ENCODE data around the gene CBX1. TPM values are rescaled to one million over a fixed set of nuclear protein-coding genes. Genes with fewer than 3 reads are reported as not detected.
A peak's percentile ranks its signal among the peaks of the same experiment; 100 is the strongest.
"Not testable (repeated sequence)": the region's sequence is repeated elsewhere in the genome, so short reads cannot be mapped to it uniquely, and the experiment has no call there.

The CBX1 gene
- total RNA-seq, 1 donor from 2014 or later, result 210 TPM

DNA sequence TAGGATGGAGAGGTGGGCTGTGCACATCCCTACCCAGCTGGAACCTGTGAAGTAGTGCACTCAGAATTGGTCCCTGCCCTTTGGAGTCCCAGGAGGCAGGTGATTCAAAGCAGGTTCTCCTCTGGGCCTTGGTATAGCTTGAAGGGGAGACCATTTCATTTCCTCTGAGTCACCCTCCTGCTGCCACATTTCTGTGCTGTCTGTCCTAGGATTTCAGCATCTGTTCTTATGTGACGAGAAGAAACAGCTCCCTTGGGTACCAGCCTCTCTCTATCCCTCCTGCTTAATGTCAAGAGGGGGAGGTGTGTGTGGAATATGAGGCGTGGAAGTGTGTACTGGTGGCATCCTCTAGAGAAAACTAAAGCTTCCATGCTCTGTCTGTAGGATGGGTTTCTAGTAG is 58.1 kb downstream of the CBX1 start:
- no peaks in the 10 kb centered on the region for H3K36me3 Mint-ChIP-seq (ENCODE audit: low read depth)

DNA sequence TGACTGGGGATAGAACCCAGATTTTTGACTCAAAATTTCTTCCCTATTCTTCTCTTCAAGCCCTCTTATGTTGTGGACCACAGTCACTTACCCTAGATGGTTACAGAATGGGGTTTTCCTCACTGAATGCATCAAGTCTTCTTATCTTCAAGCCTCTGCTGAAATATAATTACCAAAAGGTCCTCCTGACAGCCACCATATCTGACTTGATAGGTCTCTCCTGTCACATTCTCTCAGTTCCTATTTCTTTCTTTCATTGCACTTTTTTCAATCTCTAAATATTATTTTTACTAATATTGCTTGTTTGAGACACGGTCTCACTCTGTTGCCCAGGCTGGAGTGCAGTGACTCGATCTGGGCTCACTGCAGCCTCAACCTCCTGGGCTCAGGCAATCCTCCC is 62.6 kb downstream of the CBX1 start:
- DNase-seq (ENCODE audit: low read depth, low spot score), result no peak
- H3K4me1 Mint-ChIP-seq, result peaks cover 10% of the 10 kb centered on the region
- H3K36me3 Mint-ChIP-seq (ENCODE audit: low read depth), result no peaks in the 10 kb centered on the region
- TF ChIP-seq, protein P1, sequence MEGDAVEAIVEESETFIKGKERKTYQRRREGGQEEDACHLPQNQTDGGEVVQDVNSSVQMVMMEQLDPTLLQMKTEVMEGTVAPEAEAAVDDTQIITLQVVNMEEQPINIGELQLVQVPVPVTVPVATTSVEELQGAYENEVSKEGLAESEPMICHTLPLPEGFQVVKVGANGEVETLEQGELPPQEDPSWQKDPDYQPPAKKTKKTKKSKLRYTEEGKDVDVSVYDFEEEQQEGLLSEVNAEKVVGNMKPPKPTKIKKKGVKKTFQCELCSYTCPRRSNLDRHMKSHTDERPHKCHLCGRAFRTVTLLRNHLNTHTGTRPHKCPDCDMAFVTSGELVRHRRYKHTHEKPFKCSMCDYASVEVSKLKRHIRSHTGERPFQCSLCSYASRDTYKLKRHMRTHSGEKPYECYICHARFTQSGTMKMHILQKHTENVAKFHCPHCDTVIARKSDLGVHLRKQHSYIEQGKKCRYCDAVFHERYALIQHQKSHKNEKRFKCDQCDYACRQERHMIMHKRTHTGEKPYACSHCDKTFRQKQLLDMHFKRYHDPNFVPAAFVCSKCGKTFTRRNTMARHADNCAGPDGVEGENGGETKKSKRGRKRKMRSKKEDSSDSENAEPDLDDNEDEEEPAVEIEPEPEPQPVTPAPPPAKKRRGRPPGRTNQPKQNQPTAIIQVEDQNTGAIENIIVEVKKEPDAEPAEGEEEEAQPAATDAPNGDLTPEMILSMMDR (conservative IDR thresholded peaks at IDR 0.05), result no peak
- H3K27ac Mint-ChIP-seq (ENCODE audit: unreplicated experiment), result no peak overlapping the region
- peaks cover 28% of the 10 kb centered on the region for H3K27me3 Mint-ChIP-seq (ENCODE audit: low read depth)
- no peaks in the 10 kb centered on the region for H3K9me3 Mint-ChIP-seq
- H3K4me3 Mint-ChIP-seq, result peak overlapping the region; percentile 92

More for the DNA sequence above, 58.1 kb downstream of the CBX1 start:
- peaks cover 27% of the 10 kb centered on the region for H3K4me1 Mint-ChIP-seq
- TF ChIP-seq, protein P1 (conservative IDR thresholded peaks at IDR 0.05), result no peak
- H3K27me3 Mint-ChIP-seq (ENCODE audit: low read depth), result peaks cover 13% of the 10 kb centered on the region
- no peak overlapping the region for H3K27ac Mint-ChIP-seq (ENCODE audit: unreplicated experiment)
- peak overlapping the region; percentile 66 for H3K4me3 Mint-ChIP-seq
- H3K9me3 Mint-ChIP-seq, result no peaks in the 10 kb centered on the region
- DNase-seq (ENCODE audit: low read depth, low spot score), result no peak

DNA sequence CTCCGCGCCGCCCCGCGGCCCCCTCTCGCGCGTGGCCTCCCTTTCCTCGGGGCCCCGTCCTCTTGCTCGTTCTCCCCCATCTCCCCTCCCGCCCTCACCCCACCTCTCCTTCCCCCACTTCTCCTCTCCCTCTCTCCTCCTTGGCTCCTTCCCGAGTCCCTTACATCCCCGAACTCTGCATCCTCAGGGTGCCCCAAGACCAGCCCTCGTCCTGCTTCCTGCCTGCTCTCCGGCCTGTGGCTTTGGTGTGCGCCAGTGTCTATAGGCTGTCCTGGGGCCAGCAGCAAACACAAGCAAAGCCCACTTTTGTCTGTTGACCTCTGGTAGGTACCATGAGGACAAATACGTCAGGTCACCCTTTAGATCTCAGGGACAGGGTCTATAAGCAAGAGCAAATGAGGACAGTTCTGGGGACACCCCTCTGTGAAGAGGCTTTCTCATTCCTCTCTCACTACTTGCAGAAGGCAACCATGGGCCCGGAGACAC is 63.4 kb downstream of the CBX1 start:
- Mint-ChIP-seq H3K36me3 (ENCODE audit: low read depth) (no peaks in the 10 kb centered on the region), H3K27ac (ENCODE audit: unreplicated experiment) (peak overlapping the region; percentile 13)
- TF ChIP-seq, protein P1 (conservative IDR thresholded peaks at IDR 0.05), result no peak

DNA sequence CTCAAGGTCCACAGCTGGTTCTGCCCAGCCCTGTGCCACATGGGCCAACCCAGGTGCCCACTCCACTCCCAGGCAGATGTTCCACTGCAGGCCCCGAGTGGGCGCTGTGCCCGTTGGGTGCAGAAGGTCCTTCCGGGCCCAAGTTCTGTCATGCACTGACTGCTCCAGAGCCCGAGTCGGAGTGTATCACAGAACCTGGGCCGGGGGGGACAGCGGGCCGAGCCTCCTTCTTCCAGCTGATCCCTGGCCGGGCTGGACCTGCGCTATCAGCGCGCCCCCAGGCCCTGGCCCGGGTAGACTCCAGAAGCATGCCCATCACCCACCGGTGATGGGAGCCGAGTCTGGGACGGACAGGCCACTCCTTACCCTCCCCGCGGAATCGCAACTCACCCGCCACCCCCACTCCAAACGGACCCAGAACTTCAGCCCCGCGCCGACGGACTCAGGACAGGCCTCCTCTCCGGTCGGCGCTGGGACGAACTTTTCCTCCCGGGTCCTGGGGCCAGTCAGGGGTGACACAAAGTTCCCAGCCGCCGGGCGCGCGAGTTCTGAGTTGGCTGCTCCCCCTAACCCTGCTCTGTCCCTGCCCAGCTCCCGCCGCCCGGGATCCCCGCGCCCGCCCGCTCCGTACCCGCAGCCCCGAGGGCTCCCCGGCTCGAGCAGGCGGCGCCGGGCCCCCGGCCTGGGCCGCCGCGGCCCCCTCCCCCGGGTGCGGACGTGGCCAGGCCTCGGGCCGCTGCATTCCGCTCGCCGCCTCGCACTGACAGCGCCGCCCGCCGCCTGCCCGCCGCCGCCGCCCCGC is 64.0 kb downstream of the CBX1 start, which contains the start of gene COPZ2:
COPZ2 (minus strand) TSS at position 762 of the 802 bp plus-strand sequence; CDS start at position 742, 20 bp downstream.
- H3K4me3 Mint-ChIP-seq, result peak within 1 kb of the TSS; percentile 92
- peaks cover 38% of the 10 kb centered on the region for H3K27me3 Mint-ChIP-seq (ENCODE audit: low read depth)
- peak within 1 kb of the TSS; percentile 13 for H3K27ac Mint-ChIP-seq (ENCODE audit: unreplicated experiment)
- no peaks in the 10 kb centered on the region for H3K9me3 Mint-ChIP-seq
- no peaks in the 10 kb centered on the region for H3K36me3 Mint-ChIP-seq (ENCODE audit: low read depth)
- TF ChIP-seq, protein P1 (conservative IDR thresholded peaks at IDR 0.05), result peak; percentile 48
- peaks cover 7% of the 10 kb centered on the region for H3K4me1 Mint-ChIP-seq
- peak; percentile 14 for DNase-seq (ENCODE audit: low read depth, low spot score)

More for the DNA sequence above, 63.4 kb downstream of the CBX1 start:
- Mint-ChIP-seq H3K27me3 (ENCODE audit: low read depth) (peaks cover 34% of the 10 kb centered on the region), H3K9me3 (no peaks in the 10 kb centered on the region), H3K4me3 (peak overlapping the region; percentile 92), H3K4me1 (peaks cover 7% of the 10 kb centered on the region)
- no peak for DNase-seq (ENCODE audit: low read depth, low spot score)

DNA sequence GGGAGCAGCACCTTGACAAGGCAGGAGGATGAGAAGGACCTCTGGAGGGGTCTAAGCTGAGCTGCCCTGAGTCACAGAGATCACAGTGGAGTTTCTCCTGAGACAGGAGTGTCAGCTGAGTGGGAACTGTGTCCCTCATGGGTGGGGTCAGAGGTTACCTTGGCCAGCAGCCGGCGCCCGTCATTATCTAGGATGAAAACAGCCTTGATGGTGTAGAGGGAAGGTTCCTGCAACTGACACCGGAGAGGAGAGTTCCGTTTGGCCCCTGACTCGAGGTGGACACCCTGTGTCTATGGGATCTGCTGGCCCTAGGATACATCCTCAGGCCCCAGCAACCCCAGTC is 64.6 kb downstream of the CBX1 start:
- TF ChIP-seq, protein P1 (conservative IDR thresholded peaks at IDR 0.05), result no peak
- DNase-seq (ENCODE audit: low read depth, low spot score), result no peak
- H3K4me3 Mint-ChIP-seq, result peak overlapping the region; percentile 75
- H3K4me1 Mint-ChIP-seq, result peaks cover 7% of the 10 kb centered on the region
- peaks cover 38% of the 10 kb centered on the region for H3K27me3 Mint-ChIP-seq (ENCODE audit: low read depth)
- H3K36me3 Mint-ChIP-seq (ENCODE audit: low read depth), result no peaks in the 10 kb centered on the region
- no peak overlapping the region for H3K27ac Mint-ChIP-seq (ENCODE audit: unreplicated experiment)
- H3K9me3 Mint-ChIP-seq, result no peaks in the 10 kb centered on the region

DNA sequence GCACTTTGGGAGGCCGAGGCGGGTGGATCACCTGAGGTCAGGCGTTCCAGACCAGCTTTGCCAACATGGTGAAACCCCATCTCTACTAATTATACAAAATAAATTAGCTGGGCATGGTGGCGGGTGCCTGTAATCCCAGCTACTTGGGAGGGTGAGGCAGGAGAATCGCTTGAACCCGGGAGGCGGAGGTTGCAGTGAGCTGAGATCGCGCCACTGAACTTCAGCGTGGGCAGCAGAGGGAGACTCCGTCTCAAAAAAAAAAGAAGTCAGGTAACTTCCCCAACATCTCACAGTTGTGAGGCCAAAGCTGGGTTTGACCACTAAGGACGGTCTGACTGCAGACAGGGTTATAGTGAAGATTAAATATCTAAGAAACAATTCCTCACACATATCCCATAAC is 66.5 kb downstream of the CBX1 start:
- not testable (repeated sequence) for H3K4me1 Mint-ChIP-seq; H3K36me3 Mint-ChIP-seq (ENCODE audit: low read depth); H3K4me3 Mint-ChIP-seq; H3K9me3 Mint-ChIP-seq; DNase-seq (ENCODE audit: low read depth, low spot score); H3K27ac Mint-ChIP-seq (ENCODE audit: unreplicated experiment)
- peaks cover 40% of the 10 kb centered on the region for H3K27me3 Mint-ChIP-seq (ENCODE audit: low read depth)

All from neural crest cell (in vitro differentiated cells).